NCI-H226 (cell line): Measurements from ENCODE around the gene PACS2.
A peak's percentile ranks its signal among the peaks of the same experiment; 100 is the strongest.

ENCODE experiments used
- DNase-seq: peaks from one replicate; pipeline ENCODE4 v3.0.0-alpha.2; 2015

The PACS2 gene

GRCh38 chr14:105430042-105430441 is 115.5 kb downstream of the PACS2 start:
- DNase-seq: no peak

- DNase-seq: peak; percentile 83
Measured at GRCh38 chr14:105430565-105430964, 116.0 kb downstream of the PACS2 start.

- no peak for DNase-seq
Measured at GRCh38 chr14:105431256-105431655, 116.7 kb downstream of the PACS2 start.

- no peak for DNase-seq
Measured at GRCh38 chr14:105432657-105433056, 118.1 kb downstream of the PACS2 start.

DNA sequence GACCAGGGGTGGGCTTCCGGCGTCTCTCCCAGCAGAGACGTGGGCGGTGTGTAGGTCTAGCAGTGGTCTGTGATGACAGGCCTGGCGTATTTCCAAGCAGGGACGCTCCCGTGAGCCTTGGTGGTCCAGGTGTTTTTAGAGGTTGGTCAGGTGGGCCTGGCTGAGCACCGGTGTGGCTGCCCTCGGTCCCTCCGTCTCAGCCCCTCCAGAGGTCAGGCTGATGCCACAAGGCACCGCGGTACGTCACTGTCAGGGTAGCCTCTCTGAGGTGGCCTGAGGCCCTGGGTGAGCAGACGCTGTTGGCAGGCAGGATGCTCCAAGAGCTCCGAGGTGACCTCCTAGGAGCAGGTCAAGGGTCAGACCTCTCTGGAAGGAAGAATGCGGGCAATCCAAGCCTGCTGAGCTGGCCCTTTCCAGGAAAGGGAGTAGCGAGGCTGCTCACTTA is 118.6 kb downstream of the PACS2 start:
- DNase-seq: no peak

GRCh38 chr14:105436402-105436801 is 121.9 kb downstream of the PACS2 start:
- no peak for DNase-seq

DNA sequence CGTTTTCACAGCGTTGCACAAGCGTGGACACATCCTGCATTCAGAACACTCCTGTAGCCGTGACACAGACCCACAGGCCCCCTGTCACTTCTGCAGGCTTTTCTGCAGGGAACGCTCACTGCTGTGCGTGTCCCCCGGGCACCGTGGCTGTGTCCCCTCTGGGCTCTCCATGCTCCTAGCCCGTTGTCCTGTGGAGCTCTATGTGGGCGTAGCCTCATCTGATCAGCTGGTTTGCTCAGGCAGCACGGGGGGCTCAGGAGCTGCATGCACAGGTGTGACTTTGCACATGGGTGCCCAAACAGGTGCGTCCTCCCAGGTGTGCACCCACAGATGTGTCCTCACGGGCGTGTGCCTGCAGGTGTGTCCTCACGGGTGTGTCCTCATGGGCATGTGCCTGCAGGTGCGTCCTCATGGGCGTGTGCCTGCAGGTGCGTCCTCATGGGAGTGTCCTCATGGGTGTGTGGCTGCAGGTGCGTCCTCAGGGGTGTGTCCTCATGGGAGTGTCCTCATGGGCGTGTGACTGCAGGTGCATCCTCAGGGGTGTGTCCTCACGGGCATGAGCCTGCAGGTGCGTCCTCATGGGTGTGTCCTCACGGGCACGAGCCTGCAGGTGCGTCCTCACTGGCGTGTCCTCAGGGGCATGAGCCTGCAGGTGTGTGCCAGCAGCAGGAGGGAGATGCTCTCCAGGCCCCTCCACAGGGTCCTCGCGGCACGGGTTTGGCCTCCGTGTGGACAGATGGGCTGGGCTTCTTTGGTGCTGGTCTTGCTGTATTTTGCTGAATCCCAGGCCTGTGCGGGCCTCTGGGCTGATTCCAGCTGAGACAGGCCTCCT is 122.6 kb downstream of the PACS2 start:
- DNase-seq: no peak

GRCh38 chr14:105437723-105438500 is 123.4 kb downstream of the PACS2 start:
- no peak for DNase-seq

DNA sequence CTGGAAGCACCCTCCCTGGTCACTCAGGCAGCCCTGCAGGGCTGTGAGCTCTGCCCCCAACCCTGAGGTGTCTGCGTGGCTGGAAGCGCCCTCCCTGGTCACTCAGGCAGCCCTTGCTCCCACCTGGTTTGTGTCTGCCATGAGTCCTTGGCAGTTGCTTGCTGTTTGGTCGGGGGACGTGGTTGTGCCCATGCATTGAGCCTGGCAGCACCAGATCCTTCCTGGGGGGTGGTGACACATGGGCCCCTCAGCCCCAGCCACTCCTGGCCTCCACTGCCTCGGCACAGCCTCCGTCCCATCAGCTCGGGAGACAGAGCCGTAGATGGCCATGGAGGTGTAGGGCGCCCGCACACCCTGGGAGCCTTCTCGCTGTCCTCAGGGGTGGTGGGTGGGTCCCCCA is 124.6 kb downstream of the PACS2 start:
- no peak for DNase-seq

- no peak for DNase-seq
Measured at GRCh38 chr14:105439710-105440553, 125.4 kb downstream of the PACS2 start.

DNA sequence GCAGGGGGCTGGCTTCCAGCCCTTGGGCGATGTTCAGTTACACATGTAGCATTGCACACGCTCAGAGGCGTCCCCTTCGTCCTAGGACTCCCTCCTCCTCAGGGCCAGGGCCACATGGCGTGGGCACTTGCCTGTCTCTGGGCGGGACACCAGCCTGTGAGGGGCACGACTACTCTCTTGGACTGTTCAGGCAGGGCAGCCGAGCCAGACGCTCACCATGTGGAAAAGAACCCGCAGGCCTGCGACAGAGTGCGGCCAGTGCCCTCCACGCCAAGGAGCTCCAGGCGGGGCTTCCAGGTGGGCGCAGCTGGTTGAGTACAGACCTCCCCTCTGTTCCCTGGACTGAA is 126.0 kb downstream of the PACS2 start:
- DNase-seq: no peak

- no peak for DNase-seq
Measured at GRCh38 chr14:105440992-105441391, 126.4 kb downstream of the PACS2 start.

- DNase-seq: no peak
Measured at GRCh38 chr14:105442125-105442524, 127.6 kb downstream of the PACS2 start.

DNA sequence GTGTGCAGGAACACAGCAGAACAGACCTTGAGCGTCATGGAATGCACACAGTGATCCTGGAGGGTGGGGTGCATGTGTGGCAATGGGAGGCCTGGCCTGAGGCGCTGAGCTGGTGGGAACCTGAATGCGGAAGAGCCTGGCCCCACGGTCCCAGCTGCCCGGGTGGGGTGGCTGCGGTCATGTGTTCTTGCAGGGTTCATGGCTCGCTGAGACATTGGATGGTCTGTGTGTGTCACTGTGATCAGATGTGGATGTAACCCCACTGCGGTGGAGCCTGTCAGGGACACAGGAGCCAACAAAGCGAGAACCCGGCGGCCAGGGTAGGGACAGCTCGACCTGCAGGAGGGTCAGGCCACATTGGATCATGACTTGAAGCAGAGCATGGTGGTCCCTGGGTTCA is 128.3 kb downstream of the PACS2 start:
- DNase-seq: no peak

GRCh38 chr14:105444859-105445258 is 130.3 kb downstream of the PACS2 start:
- no peak for DNase-seq

GRCh38 chr14:105445290-105445689 is 130.7 kb downstream of the PACS2 start:
- no peak for DNase-seq

DNA sequence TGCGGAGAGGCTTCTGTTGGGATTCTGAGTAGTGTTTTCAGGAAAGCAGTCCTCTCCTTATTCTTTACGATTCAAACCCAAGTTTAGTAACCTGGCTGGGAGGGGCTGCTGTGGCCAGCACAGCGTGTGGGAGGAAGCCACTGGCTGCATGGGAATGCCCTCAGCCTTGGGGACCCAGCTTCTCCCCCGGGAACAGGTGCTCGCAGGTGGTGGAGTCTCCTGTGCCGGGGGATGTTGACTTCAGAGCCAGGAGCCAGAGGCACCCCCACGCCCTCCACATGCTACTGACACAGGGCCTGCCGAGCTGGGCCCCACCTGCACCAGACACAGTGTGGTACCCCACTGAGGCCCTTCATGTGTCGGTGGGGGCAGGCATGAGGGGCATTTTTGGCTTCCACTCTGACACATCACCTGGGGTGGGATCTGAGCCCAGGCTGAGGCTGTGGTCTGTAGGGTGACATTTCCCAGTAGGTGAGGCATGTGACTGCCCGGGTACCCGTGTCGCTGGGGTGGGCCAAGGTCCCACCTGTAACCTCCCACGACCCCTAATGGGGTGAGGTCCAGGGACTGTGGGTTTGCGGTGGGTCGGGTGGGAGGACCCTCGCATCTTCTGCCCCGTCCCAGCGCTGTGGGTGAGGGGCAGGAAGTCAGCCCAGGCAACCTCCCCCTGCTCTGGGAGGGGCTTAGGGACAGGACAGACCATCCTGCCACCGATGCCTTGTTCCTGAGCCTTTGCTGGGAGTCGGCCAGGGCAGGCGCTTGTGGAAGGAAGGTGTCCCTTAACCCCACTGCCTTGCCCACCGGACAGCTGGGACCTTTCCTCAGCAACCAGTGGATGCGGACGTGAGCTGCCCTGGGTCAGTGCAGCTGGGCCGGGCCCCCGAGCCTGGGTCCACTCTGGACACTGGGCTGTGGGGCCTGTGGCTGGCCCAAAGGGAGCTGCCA is 131.6 kb downstream of the PACS2 start:
- DNase-seq: no peak

DNA sequence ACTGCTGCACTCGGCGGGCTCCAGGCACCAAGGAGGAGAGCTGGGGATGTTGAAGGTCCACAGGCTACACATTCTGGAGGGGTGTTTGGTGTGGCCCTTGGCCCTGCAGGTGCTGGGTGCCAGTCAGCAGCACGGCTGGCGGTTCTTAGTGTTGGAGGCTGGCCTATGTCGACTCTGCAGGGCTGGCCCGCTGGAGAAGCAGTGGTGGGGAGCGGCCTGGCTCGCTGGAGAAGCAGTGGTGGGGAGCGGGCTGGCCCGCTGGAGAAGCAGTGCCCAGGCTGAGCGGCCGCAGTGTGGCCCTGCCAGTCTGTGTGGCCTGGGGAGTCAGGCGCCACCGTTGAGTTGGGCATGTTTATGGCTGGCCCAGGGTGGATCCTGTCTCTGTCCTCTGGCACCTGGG is 132.4 kb downstream of the PACS2 start:
- DNase-seq: no peak
